ENCODE results near the gene LTC4S.
"Not testable (repeated sequence)": the region's sequence is repeated elsewhere in the genome, so short reads cannot be mapped to it uniquely, and the experiment has no call there.

The LTC4S gene

GRCh38 chr5:179829732-179830435 lies 36.1 kb downstream of the LTC4S start:
- DNase-seq: no peak

DNA sequence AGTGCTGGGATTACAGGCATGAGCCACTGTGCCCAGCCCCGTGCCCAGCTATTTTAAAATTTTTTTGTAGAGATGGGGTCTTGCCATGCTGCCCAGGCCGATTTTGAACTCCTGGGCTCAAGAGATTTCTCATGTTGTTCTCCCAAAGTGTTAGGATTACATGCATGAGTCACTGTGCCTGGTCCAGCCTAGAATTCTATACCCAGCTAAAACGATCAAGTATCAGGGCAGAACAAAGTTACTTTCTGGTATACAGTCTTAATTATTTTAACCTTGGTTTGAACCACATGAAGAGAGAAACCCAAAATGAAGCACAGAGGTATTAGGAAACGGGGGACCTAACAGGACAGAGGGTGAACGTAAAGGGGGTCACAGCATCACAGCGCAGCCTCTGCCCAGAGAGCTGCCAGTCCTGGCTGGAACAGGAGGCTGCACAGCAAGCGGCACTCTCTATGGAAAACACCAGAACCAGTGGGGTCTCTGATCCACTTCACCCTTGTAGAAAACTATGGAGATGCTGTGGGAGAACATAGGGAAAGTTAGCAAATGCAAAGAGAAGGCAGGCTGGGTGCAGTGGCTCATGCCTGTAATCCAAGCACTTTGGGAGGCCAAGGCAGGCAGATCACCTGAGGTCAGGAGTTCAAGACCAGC lies 37.2 kb downstream of the LTC4S start:
- no peak for DNase-seq

DNA sequence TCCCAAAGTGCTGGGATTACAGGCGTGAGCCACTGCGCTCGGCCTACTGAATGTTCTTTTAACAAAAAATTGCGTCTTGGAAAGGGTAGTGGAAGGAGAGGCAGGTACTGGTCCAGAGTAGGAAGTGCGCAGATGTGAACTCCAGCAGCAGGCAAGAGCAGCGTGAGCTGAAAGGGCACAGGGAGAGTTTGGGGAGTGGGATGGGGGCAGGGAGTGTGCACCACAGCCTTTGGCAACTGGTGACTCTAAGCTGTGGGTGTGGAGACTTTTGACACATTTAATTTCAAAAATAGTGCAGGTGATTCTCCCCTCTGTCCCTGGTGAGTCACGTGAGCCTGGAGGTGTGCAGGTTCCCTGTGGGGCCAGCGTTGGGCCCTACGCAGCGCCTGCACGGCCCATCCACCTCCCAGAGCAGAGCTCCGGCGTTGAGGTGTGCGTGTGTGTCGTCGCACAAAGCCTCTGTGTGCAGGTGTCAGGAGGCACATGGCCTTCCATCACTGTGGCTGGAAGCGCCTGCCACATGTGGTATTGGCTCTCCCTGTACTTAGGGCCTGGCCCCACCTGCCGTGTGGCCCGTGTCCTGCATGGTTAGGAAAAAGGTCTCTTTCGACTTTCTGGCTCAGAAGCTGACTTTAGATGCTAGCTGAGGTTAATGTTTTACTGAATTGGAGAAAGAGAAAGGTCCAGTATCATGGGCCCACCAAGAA lies 38.4 kb downstream of the LTC4S start:
- no peak for DNase-seq

GRCh38 chr5:179833056-179833708 lies 39.4 kb downstream of the LTC4S start:
- no peak for DNase-seq

DNA sequence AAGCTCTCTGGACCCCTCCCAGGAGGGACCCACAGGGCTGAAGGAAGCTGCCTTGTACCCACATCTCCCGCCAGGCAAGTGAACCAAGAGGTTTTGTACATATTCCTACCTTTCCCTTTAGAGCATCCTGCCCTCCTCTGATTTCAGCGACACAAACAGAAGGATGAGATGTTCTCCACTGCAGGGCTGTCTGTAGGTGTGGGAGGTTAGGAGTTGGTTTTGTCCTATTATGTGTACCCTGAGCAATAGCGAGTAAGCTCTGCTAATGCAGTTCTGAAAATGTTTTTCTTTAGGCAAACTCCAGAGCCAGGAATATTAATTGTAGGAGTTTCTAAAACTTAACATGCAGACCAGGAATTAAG lies 39.9 kb downstream of the LTC4S start:
- no peak for DNase-seq

- no peak for DNase-seq
Observed at GRCh38 chr5:179834120-179834519, 40.3 kb downstream of the LTC4S start.

GRCh38 chr5:179834871-179835270 lies 41.1 kb downstream of the LTC4S start:
- DNase-seq: not testable (repeated sequence)

- DNase-seq: no peak
Observed at GRCh38 chr5:179836225-179837019, 42.6 kb downstream of the LTC4S start.

GRCh38 chr5:179837076-179838011 lies 43.6 kb downstream of the LTC4S start:
- no peak for DNase-seq

DNA sequence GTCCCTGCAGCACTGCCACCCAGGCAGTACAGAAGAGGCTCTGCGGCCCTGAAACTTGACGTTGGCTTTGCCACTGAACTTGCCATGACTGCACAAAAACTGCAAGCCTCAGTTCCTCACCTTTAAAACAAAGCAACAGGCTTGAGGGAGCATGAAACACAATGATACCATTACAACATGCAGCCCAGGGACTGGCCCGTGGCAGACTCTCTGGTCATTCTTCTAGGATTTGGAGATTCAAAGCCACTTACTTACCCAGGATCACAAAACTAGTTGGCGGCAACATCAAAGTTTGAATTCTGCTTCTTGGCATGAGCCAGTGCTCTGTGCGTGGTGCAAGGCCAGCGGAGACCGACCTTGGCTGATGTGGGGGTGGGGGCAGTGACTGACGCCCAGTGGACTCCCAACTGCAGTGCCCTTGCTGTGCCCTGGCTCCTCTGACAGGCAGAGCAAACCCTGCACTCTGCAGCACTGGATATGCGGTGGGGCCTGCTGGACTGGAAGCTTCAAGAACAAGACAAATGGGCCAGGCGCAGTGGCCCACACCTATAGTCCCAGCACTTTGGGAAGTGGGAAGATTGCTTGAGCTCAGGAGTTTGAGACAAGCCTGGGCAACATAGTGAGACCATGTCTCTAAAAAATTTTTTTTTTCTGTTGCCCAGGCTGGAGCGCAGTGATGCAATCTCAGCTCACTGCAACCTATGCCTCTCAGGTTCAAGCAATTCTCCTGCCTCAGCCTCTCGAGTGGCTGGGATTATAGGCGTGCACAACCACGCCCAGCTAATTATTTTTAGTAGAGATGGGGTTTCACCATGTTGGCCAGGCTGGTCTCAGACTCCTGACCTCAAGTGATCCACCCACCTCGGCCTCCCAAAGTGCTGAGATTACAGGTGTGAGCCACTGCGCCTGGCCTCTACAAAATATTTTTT lies 45.8 kb downstream of the LTC4S start:
- DNase-seq: no peak

DNA sequence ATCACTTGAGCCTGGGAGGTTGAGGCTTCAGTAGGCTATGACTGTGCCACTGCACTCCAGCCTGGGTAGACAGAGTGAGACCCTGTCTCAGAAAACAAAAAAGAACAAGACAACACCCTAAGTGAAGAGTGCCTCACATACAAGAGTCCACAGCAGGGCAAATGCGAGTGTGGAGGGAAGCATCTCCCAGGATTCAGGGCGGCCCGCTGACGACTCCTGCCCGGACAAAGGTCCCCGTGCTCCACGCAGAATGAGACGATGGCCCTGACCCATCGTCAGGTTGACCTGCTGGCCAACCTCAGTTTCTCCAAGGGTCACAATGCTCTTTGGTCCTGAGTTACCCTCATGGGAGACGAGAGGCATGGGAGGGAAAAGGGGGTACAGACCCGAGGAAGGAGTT lies 46.5 kb downstream of the LTC4S start:
- no peak for DNase-seq

DNA sequence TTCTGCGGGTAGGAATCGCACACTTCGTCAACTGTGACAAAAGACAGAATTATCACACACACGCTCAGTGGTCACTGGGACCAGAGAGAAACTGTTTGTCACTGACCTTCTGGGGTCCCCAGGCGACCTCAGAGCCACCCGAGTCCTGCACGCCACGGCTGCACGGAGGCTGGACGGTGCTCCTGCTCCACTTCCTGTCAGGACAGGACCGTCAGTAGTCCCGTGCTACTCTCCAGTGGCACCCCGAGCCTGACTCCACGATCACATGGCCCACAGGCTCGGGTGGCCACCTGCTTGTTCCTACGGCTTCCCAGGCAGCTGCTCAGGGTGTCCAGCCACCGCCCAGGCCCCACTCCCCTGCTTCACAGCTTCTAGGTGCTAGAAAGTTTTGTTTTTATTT lies 47.0 kb downstream of the LTC4S start:
- no peak for DNase-seq

DNA sequence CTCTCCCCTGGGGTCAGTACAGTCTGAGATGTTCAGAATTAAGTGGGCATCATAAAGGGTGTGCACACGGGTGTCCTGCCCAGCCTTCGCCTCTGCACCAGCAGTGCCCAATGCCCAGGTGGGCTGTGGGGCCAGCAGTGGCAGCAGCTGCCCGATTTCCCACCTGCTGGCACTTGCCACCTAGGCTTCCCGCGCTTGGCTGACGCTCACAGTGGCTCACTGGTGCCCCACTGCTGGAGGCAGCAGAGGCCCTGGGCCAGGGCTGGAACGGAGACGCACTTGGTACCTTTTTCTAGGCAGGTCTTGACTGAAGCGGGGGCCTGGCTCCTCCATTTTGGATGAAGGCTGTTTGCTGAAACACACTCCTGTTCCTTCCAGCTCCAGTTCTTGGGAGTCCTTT lies 47.8 kb downstream of the LTC4S start:
- no peak for DNase-seq

All from midbrain (tissue), 1 donor.